Adrenal gland (tissue), 5 donors: ENCODE results near the gene TOGARAM1.

Experiments
- POLR2A ChIP-seq, 2 donors: fragments of 450-650 bp; IDR thresholded peaks; one replicate each; pipeline ENCODE4 v1.6.1; 2017; ENCODE audit warnings: antibody characterized with exemption in 2 of 2, mild to moderate bottlenecking in 2 of 2, moderate library complexity in 1 of 2
- TF ChIP-seq, protein P1 (sequence below), 6 experiments: fragments of 450-650 bp in 4 of 6; fragments of 200-600 bp in 2 of 6; sonication (generic) in 1 of 6; IDR thresholded peaks; 1 replicate in 5 of 6; 2 replicates in 1 of 6; pipeline versions ENCODE4 v1.5.1 to v1.8.0; 2016 to 2021; ENCODE audit warnings: antibody characterized with exemption in 6 of 6, mild to moderate bottlenecking in 2 of 6, moderate library complexity in 1 of 6
- donor health status: DM: no; HTN: no; CAD: no.

DNA sequence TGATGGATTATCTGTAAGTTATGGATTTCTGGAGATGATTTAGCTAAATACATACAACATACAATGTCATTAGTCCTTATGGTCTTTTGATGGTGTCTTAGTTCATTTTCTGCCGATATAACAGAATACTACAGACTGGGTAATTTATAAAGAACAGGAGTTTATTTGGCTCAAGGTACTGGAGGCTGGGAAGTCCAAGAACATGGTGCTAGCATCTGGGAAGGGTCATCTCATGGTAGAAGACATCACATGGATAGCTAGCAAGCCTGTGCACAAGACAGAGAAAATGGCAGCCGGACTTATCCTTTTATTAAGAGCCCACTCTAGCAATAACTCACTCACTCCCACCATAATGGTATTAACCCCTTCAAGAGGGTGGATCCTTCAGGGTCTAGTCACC is 24.4 kb upstream of the TOGARAM1 start:
- TF ChIP-seq POLR2A (IDR thresholded peaks at IDR 0.05) = no peak
- TF ChIP-seq, protein P1, sequence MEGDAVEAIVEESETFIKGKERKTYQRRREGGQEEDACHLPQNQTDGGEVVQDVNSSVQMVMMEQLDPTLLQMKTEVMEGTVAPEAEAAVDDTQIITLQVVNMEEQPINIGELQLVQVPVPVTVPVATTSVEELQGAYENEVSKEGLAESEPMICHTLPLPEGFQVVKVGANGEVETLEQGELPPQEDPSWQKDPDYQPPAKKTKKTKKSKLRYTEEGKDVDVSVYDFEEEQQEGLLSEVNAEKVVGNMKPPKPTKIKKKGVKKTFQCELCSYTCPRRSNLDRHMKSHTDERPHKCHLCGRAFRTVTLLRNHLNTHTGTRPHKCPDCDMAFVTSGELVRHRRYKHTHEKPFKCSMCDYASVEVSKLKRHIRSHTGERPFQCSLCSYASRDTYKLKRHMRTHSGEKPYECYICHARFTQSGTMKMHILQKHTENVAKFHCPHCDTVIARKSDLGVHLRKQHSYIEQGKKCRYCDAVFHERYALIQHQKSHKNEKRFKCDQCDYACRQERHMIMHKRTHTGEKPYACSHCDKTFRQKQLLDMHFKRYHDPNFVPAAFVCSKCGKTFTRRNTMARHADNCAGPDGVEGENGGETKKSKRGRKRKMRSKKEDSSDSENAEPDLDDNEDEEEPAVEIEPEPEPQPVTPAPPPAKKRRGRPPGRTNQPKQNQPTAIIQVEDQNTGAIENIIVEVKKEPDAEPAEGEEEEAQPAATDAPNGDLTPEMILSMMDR (IDR thresholded peaks at IDR 0.05) = no peak
